Measurements from ENCODE around the gene KRTAP1-1. TPM values are rescaled to one million over a fixed set of nuclear protein-coding genes. Genes with fewer than 3 reads are reported as not detected.
"Not testable (repeated sequence)": the region's sequence is repeated elsewhere in the genome, so short reads cannot be mapped to it uniquely, and the experiment has no call there.

Gene KRTAP1-1
- total RNA-seq, 3 donors from 2014 or later = not detected

DNA sequence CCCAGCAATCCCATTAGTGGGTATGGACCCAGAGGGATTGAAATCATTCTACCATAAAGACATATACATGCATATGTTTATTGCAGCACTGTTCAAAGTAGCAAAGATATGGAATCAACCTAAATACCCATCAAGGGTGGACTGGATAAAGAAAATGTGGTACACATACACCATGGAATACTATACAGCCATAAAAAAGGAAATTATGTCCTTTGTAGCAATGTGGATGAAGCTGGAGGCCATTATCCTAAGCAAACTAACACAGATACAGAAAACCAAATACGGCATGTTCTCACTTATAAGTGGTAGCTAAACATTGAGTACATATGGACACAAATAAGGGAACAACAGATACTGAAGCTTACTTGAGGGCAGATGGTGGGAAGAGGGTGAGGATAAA lies 16.3 kb upstream of the KRTAP1-1 start:
- intact Hi-C loops (cut with DNase I, micrococcal nuclease) = no loop called here
- DNase-seq (no peak), ATAC-seq (no peak)
- TF ChIP-seq, protein P1, sequence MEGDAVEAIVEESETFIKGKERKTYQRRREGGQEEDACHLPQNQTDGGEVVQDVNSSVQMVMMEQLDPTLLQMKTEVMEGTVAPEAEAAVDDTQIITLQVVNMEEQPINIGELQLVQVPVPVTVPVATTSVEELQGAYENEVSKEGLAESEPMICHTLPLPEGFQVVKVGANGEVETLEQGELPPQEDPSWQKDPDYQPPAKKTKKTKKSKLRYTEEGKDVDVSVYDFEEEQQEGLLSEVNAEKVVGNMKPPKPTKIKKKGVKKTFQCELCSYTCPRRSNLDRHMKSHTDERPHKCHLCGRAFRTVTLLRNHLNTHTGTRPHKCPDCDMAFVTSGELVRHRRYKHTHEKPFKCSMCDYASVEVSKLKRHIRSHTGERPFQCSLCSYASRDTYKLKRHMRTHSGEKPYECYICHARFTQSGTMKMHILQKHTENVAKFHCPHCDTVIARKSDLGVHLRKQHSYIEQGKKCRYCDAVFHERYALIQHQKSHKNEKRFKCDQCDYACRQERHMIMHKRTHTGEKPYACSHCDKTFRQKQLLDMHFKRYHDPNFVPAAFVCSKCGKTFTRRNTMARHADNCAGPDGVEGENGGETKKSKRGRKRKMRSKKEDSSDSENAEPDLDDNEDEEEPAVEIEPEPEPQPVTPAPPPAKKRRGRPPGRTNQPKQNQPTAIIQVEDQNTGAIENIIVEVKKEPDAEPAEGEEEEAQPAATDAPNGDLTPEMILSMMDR (IDR thresholded peaks at IDR 0.05) = no peak
- Histone ChIP-seq H3K4me3 (no peak overlapping the region), H3K9me3 (no peaks in the 10 kb centered on the region), H3K4me1 (ENCODE audit: low read depth) (no peaks in the 10 kb centered on the region), H3K36me3 (ENCODE audit: low read depth) (no peaks in the 10 kb centered on the region)

DNA sequence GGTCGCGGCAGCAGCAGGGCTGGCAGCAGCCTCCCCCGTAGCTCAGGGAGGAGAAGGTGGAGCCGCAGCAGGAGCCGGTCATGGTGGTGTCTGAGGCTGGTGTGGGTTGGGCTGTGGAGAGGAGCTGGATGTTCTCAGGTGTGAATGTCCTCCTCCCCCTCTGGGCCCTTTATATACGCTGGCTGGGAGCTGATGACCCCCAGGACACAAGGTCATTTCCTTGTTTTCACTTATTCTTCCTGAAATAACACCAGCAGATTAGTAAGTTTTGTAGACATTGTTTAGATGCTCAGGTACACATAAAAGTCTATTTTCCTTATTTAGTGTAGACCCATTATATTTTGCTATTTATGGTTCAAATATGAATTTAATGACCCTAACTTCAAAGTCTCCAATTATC lies 13.9 kb upstream of the KRTAP1-1 start, which contains the start of gene KRTAP2-2:
TSS of gene KRTAP2-2 (minus strand) at position 101 of the 400 bp plus-strand sequence. CDS start at position 82, 19 bp downstream.
- intact Hi-C loops (cut with DNase I, micrococcal nuclease); H3K9me3 ChIP-seq; H3K4me1 ChIP-seq (ENCODE audit: low read depth); H3K4me3 ChIP-seq; ATAC-seq; DNase-seq; H3K36me3 ChIP-seq (ENCODE audit: low read depth): not testable (repeated sequence)

DNA sequence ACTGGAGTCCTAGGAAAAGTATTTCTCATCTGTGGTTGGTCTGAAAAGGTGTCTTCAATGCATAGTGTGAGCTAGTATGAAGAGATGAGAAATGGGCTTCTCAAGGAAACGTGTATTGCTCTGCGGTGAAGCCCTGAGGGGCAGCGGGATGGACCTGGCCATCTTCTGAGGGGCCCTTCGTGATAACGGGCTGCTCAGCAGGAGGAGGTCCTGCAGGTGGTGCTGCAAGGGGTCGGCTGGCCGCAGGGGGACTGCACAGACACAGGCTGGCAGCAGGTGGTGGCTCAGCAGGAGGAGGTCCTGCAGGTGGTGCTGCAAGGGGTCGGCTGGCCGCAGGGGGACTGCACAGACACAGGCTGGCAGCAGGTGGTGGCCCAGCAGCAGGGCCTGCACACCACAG lies 13.3 kb upstream of the KRTAP1-1 start:
- H3K4me1 ChIP-seq (ENCODE audit: low read depth); intact Hi-C loops (cut with DNase I, micrococcal nuclease); ATAC-seq; DNase-seq; H3K36me3 ChIP-seq (ENCODE audit: low read depth); H3K9me3 ChIP-seq; H3K4me3 ChIP-seq: not testable (repeated sequence)

DNA sequence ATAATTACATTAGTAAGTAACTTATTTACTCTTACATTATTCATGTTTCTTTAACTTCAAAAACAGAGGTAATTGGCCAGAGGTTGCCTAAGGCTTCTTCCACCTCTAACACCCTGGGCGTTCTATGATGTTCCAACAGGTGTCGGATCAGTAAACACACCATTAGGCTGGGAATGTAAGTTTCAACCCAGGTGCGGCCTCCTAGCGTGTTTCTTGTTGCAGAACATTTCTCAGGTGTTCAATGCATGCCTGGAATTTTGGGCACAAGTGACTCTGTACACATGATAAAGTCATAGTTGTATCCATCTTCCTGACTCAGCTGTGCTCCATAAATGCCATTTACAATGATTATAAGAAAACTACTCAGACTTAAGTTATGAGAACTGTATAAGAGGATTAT lies 12.8 kb upstream of the KRTAP1-1 start:
- no peaks in the 10 kb centered on the region for H3K4me1 ChIP-seq (ENCODE audit: low read depth)
- TF ChIP-seq, protein P1 (IDR thresholded peaks at IDR 0.05) = no peak
- no peaks in the 10 kb centered on the region for H3K9me3 ChIP-seq
- ATAC-seq (no peak), DNase-seq (no peak)
- no peaks in the 10 kb centered on the region for H3K36me3 ChIP-seq (ENCODE audit: low read depth)
- intact Hi-C loops (cut with DNase I, micrococcal nuclease) = no loop called here
- H3K4me3 ChIP-seq = no peak overlapping the region

DNA sequence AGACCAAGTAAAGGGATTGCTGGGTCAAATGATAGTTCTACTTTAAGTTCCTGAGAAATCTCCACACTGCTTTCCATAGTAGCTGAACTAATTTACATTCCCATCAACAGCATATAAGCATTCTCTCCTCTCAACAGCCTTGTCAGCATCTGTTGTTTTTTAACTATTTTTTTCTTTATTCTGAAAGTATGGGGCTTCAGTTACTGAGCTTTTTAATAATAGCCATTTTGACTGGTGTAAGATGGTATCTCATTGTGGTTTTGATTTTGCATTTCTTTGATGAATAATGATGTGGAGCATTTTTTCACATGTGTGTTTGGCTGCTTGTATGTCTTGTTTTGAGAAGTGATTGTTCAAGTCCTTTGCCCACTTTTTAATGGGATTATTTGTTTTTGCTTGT lies 11.3 kb upstream of the KRTAP1-1 start:
- intact Hi-C loops (cut with DNase I, micrococcal nuclease) = no loop called here
- Histone ChIP-seq H3K4me3 (no peak overlapping the region), H3K9me3 (no peaks in the 10 kb centered on the region), H3K4me1 (ENCODE audit: low read depth) (no peaks in the 10 kb centered on the region), H3K36me3 (ENCODE audit: low read depth) (no peaks in the 10 kb centered on the region)
- ATAC-seq (no peak), DNase-seq (no peak)
- TF ChIP-seq, protein P1 (IDR thresholded peaks at IDR 0.05) = no peak

DNA sequence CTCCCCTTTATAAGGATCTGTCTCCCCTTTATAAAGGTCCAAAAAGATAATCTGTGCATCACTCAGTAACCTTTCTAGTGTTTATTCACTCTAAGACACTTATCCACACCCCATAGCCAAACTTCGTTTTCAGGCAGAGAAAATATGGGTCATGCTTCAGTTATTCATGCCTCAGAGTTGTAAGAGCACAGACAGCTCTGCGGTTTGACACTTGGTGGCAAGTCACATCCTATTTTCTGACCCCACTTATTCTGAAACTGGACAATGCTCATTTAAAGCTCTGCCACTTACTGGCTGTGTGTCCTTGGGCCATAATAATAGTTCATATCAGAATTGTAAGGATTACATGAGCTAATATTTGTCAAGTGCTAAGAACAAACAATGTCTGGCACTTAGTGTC lies 7.9 kb upstream of the KRTAP1-1 start:
- Histone ChIP-seq H3K4me3 (no peak overlapping the region), H3K36me3 (ENCODE audit: low read depth) (no peaks in the 10 kb centered on the region), H3K9me3 (no peaks in the 10 kb centered on the region), H3K4me1 (ENCODE audit: low read depth) (no peaks in the 10 kb centered on the region)
- ATAC-seq = no peak
- TF ChIP-seq, protein P1 (IDR thresholded peaks at IDR 0.05) = no peak
- no peak for DNase-seq
- intact Hi-C loops (cut with DNase I, micrococcal nuclease) = no loop called here

DNA sequence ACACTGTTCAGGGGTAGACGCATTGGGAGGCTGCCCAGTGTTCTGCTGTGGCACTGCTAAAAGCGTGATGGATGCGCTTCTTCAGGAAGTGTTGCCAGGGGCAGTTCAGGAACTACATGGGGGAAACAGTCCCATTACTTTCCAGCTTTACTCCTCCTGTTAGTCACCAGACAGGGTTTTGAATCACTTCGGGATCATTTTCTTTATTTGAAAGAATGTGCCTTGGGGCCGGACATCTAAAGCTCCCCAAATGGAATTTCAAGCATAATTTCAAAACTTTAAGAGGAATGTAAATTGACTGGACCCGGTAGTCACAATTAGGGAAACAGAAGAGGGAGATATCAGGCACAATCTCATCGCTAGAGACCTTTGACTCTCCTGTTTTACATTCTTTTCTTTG lies 7.2 kb upstream of the KRTAP1-1 start:
- no peaks in the 10 kb centered on the region for H3K4me1 ChIP-seq (ENCODE audit: low read depth)
- TF ChIP-seq, protein P1 (IDR thresholded peaks at IDR 0.05) = no peak

DNA sequence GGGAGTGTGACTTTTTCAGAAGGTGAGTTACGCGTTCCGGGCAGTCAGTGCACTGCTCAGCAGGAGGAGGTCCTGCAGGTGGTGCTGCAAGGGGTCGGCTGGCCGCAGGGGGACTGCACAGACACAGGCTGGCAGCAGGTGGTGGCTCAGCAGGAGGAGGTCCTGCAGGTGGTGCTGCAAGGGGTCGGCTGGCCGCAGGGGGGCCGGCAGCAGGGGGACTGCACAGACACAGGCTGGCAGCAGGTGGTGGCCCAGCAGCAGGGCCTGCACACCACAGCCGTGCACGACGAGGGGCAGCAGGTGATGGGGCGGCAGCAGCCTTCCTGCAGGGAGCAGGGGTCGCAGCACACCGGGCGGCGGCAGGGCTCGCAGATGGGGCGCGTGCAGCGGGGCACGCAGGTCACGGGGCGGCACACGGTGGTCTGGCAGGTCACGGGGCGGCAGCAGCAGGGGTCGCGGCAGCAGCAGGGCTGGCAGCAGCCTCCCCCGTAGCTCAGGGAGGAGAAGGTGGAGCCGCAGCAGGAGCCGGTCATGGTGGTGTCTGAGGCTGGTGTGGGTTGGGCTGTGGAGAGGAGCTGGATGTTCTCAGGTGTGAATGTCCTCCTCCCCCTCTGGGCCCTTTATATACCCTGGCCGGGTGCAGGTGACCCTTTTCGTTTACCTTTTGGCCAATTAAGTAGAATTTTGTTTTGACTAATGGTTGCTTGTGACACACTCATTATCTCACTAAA lies 5.7 kb upstream of the KRTAP1-1 start, which contains the start of gene KRTAP2-1:
TSS of gene KRTAP2-1 (minus strand) at position 582 of the 731 bp plus-strand sequence. CDS start at position 533, 49 bp downstream.
- intact Hi-C loops (cut with DNase I, micrococcal nuclease); H3K4me3 ChIP-seq; DNase-seq; H3K9me3 ChIP-seq; H3K36me3 ChIP-seq (ENCODE audit: low read depth); ATAC-seq; H3K4me1 ChIP-seq (ENCODE audit: low read depth): not testable (repeated sequence)

More for the DNA sequence above, 7.2 kb upstream of the KRTAP1-1 start:
- DNase-seq (no peak), ATAC-seq (no peak)
- intact Hi-C loops (cut with DNase I, micrococcal nuclease) = no loop called here
- no peaks in the 10 kb centered on the region for H3K9me3 ChIP-seq
- no peak overlapping the region for H3K4me3 ChIP-seq
- H3K36me3 ChIP-seq (ENCODE audit: low read depth) = no peaks in the 10 kb centered on the region
